Medulla oblongata (tissue), 1 donor: ENCODE results near the gene ATXN1L.
"Not testable (repeated sequence)": the region's sequence is repeated elsewhere in the genome, so short reads cannot be mapped to it uniquely, and the experiment has no call there.

Experiments used
- DNase-seq: peaks from one replicate; pipeline ENCODE4 v3.0.0-alpha.2; 2015; ENCODE audit errors: extremely low spot score

Gene ATXN1L

GRCh38 chr16:71845639-71846430 lies at the start of gene ATXN1L:
Gene ATXN1L, plus strand, starts transcription at chr16:71845976. Its CDS starts 3,765 bp downstream, at chr16:71849741.
- DNase-seq, result peak; percentile 94

GRCh38 chr16:71796501-71797097 lies 49.2 kb upstream of the ATXN1L start:
- DNase-seq, result no peak

- DNase-seq, result no peak
Observed at GRCh38 chr16:71803305-71803690, 42.5 kb upstream of the ATXN1L start.

GRCh38 chr16:71807905-71808592 lies 37.7 kb upstream of the ATXN1L start:
- DNase-seq, result peak; percentile 27

GRCh38 chr16:71808593-71809459 lies 37.0 kb upstream of the ATXN1L start, which contains the start of gene AP1G1:
Gene AP1G1, minus strand, starts transcription at chr16:71808834. Its CDS starts 19,355 bp downstream, at chr16:71789479.
- peak; percentile 97 for DNase-seq

- DNase-seq, result not testable (repeated sequence)
Observed at GRCh38 chr16:71810155-71810530, 35.6 kb upstream of the ATXN1L start.

GRCh38 chr16:71811261-71811803 lies 34.4 kb upstream of the ATXN1L start:
- DNase-seq, result no peak

- DNase-seq, result not testable (repeated sequence)
Observed at GRCh38 chr16:71817155-71817500, 28.6 kb upstream of the ATXN1L start.

GRCh38 chr16:71826533-71827017 lies 19.2 kb upstream of the ATXN1L start:
- DNase-seq, result no peak

GRCh38 chr16:71830359-71830758 lies 15.4 kb upstream of the ATXN1L start:
- DNase-seq, result no peak

- not testable (repeated sequence) for DNase-seq
Observed at GRCh38 chr16:71831698-71832097, 14.1 kb upstream of the ATXN1L start.

GRCh38 chr16:71832112-71832511 lies 13.7 kb upstream of the ATXN1L start:
- not testable (repeated sequence) for DNase-seq

GRCh38 chr16:71834291-71834690 lies 11.5 kb upstream of the ATXN1L start:
- no peak for DNase-seq

GRCh38 chr16:71837150-71837549 lies 8.6 kb upstream of the ATXN1L start:
- DNase-seq, result no peak

- no peak for DNase-seq
Observed at GRCh38 chr16:71840052-71840451, 5.7 kb upstream of the ATXN1L start.

- DNase-seq, result no peak
Observed at GRCh38 chr16:71843572-71843971, 2.2 kb upstream of the ATXN1L start.

GRCh38 chr16:71846431-71846830 lies 655 bp downstream of the ATXN1L start:
- no peak for DNase-seq

GRCh38 chr16:71847096-71847495 lies 1.3 kb downstream of the ATXN1L start:
- no peak for DNase-seq

- DNase-seq, result no peak
Observed at GRCh38 chr16:71848622-71849021, 2.8 kb downstream of the ATXN1L start.

GRCh38 chr16:71851746-71852145 lies 6.0 kb downstream of the ATXN1L start:
- DNase-seq, result no peak

- no peak for DNase-seq
Observed at GRCh38 chr16:71852158-71852557, 6.4 kb downstream of the ATXN1L start.
